Astrocyte of the cerebellum (primary cell): ENCODE results near the gene SLC6A16.
"Not testable (repeated sequence)": the region's sequence is repeated elsewhere in the genome, so short reads cannot be mapped to it uniquely, and the experiment has no call there.

Experiments used
- DNase-seq: peaks from one replicate; pipeline ENCODE4 v3.0.0-alpha.2; 2011; ENCODE audit warnings: low read depth
- H3K4me3 ChIP-seq: 2 replicates; pipeline ENCODE4 v1.5.1; 2011; ENCODE audit warnings: mild to moderate bottlenecking, low read depth, low read length, moderate library complexity
- CTCF ChIP-seq: IDR thresholded peaks from 2 replicates; pipeline ENCODE4 v1.5.1; 2012; ENCODE audit warnings: low read length, low read depth, moderate library complexity, mild to moderate bottlenecking; ENCODE audit errors: missing control alignments
- in situ Hi-C: cut with HindIII; loops from 2 replicates; pipeline ENCODE4 v1.10.0; 2017; ENCODE audit warnings: low sequenced_read_pairs

The SLC6A16 gene

GRCh38 chr19:49328741-49329140 lies 3.8 kb upstream of the SLC6A16 start:
- no peak overlapping the region for H3K4me3 ChIP-seq
- no peak for DNase-seq
- no peak for TF ChIP-seq CTCF
- in situ Hi-C loops, result no loop called here

- H3K4me3 ChIP-seq, result no peak overlapping the region
- peak; percentile 61 for TF ChIP-seq CTCF
- in situ Hi-C loops, result no loop called here
- DNase-seq, result no peak
These were observed 3.0 kb upstream of the SLC6A16 start for GRCh38 chr19:49327878-49328544.

GRCh38 chr19:49326165-49326704 lies 1.2 kb upstream of the SLC6A16 start:
- no peak for DNase-seq
- no peak for TF ChIP-seq CTCF
- in situ Hi-C loops, result no loop called here
- H3K4me3 ChIP-seq, result no peak overlapping the region

DNA sequence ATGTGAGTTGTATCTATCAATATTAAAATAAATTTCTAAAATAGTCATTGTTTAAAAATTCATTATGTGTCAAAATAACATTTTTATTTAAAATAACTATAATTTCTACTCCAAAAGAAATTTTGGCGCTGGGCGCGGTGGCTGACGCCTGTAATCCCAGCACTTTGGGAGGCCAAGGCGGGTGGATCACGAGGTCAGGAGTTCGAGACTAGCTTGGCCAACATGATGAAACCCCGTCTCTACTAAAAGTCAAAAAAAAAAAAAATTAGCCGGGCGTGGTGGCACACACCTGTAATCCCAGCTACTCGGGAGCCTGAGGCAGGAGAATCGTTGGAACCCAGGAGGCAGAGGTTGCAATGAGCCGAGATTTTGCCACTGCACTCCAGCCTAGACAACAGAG lies 765 bp upstream of the SLC6A16 start:
- H3K4me3 ChIP-seq, in situ Hi-C loops, DNase-seq: not testable (repeated sequence)

DNA sequence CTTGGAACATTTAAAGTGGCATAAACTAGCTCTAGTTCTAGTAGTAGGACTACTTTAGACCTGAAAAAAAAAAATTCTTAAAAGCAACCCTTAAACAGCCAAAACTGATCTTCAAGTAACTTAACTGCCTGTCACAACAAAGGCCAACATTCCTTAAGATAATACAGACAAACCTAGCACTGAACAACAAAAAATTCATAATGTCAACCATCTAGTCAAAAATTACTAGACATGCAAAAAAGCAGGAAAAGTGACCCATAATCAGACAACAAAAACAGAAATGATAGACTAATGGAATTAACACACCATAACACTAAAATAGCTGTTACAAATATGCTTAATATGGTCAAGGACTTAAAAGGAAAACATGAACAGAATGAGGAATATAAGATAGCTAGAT lies 6.7 kb downstream of the SLC6A16 start:
- no peak for DNase-seq
- no peak overlapping the region for H3K4me3 ChIP-seq
- in situ Hi-C loops, result no loop called here
- TF ChIP-seq CTCF, result no peak

DNA sequence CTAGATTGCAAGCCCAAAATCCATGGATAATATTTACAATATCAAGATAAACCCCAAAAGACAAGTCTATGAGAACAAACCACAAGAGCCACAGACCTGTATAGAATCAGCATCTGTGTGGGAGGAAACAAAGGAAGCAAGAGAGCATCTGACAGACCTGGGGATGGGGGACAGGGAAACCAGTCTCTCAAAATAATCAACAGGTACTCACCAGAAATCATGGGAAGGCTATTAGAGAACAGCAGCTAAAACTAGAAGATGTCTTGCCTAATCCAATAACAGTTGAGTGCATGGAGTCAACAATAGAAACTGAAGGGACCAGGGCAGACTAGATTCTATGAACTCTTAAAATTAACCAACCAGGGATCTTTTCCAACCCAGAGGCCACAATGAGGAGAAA lies 8.7 kb downstream of the SLC6A16 start:
- H3K4me3 ChIP-seq, result no peak overlapping the region
- in situ Hi-C loops, result no loop called here
- TF ChIP-seq CTCF, result no peak
- no peak for DNase-seq

DNA sequence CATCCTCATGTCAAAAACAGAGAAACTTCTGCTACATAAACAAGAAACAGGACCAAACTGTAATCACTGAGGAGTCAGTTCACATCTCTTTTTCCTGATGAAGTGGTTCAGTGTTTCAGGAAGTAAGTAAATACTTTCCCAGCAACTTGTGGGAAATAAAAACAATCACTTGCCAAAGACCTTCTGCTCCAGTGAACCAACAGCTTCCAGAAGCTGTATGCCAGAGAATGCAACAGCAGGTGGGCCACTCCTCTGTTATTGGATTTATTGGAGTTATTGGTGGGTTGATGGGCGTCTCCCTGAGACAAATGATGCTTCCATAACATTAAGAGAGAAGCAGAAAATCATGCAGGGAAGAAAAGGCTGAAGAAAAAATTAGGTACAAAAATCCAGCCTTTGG lies 9.9 kb downstream of the SLC6A16 start:
- DNase-seq, result peak; percentile 34
- TF ChIP-seq CTCF, result no peak
- in situ Hi-C loops, result no loop called here
- no peak overlapping the region for H3K4me3 ChIP-seq
